OCI-LY3 (cell line): ENCODE results near the gene MAPK8IP2.
A peak's percentile ranks its signal among the peaks of the same experiment; 100 is the strongest.

ENCODE experiments used
- H2AFZ ChIP-seq: fragments of 200-600, 300-600 bp; shearing (Covaris generic); 2 replicates; pipeline ENCODE4 v1.6.0; 2014; ENCODE audit warnings: antibody characterized with exemption, low read depth, low read length
- H3K27ac ChIP-seq: fragments of 200-600, 300-600 bp; sonication (generic); 2 replicates; pipeline ENCODE4 v1.5.1; 2014; ENCODE audit warnings: mild to moderate bottlenecking, low read length, moderate library complexity, mixed read lengths
- H3K27me3 ChIP-seq: fragments of 200-600, 300-600 bp; sonication (generic); 2 replicates; pipeline ENCODE4 v1.6.1; 2014; ENCODE audit warnings: low read depth, low read length, mixed read lengths
- H3K36me3 ChIP-seq: fragments of 200-600, 300-600 bp; sonication (generic); replicated peaks from 2 replicates; pipeline ENCODE3; 2014; ENCODE audit warnings: low read depth, low read length, mixed read lengths
- H3K4me1 ChIP-seq: fragments of 300-600, 200-600 bp; sonication (generic); 2 replicates; pipeline ENCODE4 v1.6.1; 2014; ENCODE audit warnings: low read length, mixed read lengths
- H3K4me2 ChIP-seq: fragments of 200-600, 300-600 bp; sonication (generic); 2 replicates; pipeline ENCODE4 v1.6.1; 2014; ENCODE audit warnings: low read length, mixed read lengths
- H3K4me3 ChIP-seq: fragments of 300-600, 200-600 bp; sonication (generic); 2 replicates; pipeline ENCODE4 v1.5.1; 2014; ENCODE audit warnings: antibody characterized with exemption, mild to moderate bottlenecking, low read length, moderate library complexity
- H3K79me2 ChIP-seq: fragments of 300-600, 200-600 bp; shearing (Covaris generic); 2 replicates; pipeline ENCODE4 v1.6.1; 2014; ENCODE audit warnings: mild to moderate bottlenecking, low read length, mixed read lengths
- H3K9ac ChIP-seq: fragments of 300-600, 200-600 bp; shearing (Covaris generic); 2 replicates; pipeline ENCODE4 v1.6.0; 2014; ENCODE audit warnings: mild to moderate bottlenecking, low read length, moderate library complexity
- H3K9me3 ChIP-seq: fragments of 200-600, 300-600 bp; shearing (Covaris generic); 2 replicates; pipeline ENCODE4 v1.6.1; 2014; ENCODE audit warnings: low read length, mixed read lengths; ENCODE audit not compliant: insufficient read depth
- H4K20me1 ChIP-seq: fragments of 200-600, 300-600 bp; sonication (generic); 2 replicates; pipeline ENCODE4 v1.6.1; 2016; ENCODE audit warnings: low read length, mixed read lengths; ENCODE audit not compliant: insufficient read depth
- CTCF ChIP-seq: fragments of 200-600, 300-600 bp; sonication (generic); IDR thresholded peaks from 2 replicates; pipeline ENCODE4 v1.5.1; 2014; ENCODE audit warnings: antibody characterized with exemption, low read length, low read depth
- EZH2phosphoT487 ChIP-seq: fragments of 200-600 bp; shearing (Covaris generic); IDR thresholded peaks from 2 replicates; pipeline ENCODE4 v1.6.1; 2018; ENCODE audit warnings: antibody characterized with exemption, mixed run types, low read depth

Gene MAPK8IP2

GRCh38 chr22:50605002-50605612, 4.5 kb downstream of the MAPK8IP2 start:
- Histone ChIP-seq H4K20me1 (no peaks in the 10 kb centered on the region), H3K79me2 (no peaks in the 10 kb centered on the region), H2AFZ (no peak overlapping the region), H3K27ac (no peak overlapping the region), H3K9ac (no peak overlapping the region), H3K27me3 (no peaks in the 10 kb centered on the region), H3K9me3 (no peaks in the 10 kb centered on the region), H3K36me3 (no peaks in the 10 kb centered on the region), H3K4me1 (no peaks in the 10 kb centered on the region), H3K4me3 (no peak overlapping the region), H3K4me2 (no peak overlapping the region)
- no peak for TF ChIP-seq EZH2phosphoT487

GRCh38 chr22:50605613-50606074, 5.1 kb downstream of the MAPK8IP2 start:
- Histone ChIP-seq H3K27me3 (no peaks in the 10 kb centered on the region), H3K27ac (no peak overlapping the region), H3K79me2 (no peaks in the 10 kb centered on the region), H3K4me2 (no peak overlapping the region), H3K9me3 (no peaks in the 10 kb centered on the region), H3K4me1 (no peaks in the 10 kb centered on the region), H3K9ac (no peak overlapping the region), H3K4me3 (no peak overlapping the region), H3K36me3 (no peaks in the 10 kb centered on the region), H2AFZ (no peak overlapping the region), H4K20me1 (no peaks in the 10 kb centered on the region)
- TF ChIP-seq CTCF (no peak), EZH2phosphoT487 (no peak)

DNA sequence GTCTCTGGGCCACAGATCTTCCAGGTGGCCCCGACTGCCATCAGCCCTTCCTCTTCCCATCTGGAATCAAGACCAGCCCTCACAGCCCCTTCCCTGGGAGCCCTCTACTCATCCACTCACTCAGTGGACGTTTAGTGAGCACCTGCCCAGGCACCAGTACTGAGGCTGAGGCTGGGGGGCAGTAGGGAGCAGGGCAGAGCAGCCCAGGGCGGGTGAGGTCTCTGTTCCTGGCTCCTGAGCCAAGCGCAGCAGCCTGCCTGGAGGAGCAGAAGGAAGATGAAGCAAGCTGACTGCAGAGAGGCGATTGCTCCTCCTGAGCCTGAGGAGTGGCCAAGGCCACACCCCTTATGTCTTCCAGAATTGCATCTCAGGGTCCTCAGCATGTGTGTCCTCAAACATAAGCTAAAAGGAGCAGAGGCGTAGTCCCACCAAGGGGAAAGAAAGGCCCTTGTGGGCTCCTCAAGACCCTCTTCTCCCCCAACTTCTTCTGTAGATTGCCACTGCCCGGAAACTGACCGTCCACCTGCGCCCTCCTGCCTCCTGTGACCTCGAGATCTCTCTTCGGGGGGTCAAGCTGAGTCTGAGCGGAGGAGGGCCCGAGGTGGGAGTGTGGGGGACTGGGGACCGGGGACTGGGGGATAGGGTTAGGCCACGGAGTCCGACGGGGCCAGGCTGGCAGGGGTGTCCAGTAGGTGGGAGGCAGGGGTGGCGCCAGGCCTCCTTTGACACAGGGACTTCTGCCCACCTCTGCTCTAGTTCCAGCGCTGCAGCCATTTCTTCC, 5.8 kb downstream of the MAPK8IP2 start:
- H3K4me2 ChIP-seq, result no peak overlapping the region
- H3K27me3 ChIP-seq, result no peaks in the 10 kb centered on the region
- H3K4me3 ChIP-seq, result no peak overlapping the region
- no peak overlapping the region for H3K27ac ChIP-seq
- no peaks in the 10 kb centered on the region for H3K9me3 ChIP-seq
- H3K36me3 ChIP-seq, result no peaks in the 10 kb centered on the region
- no peak overlapping the region for H3K9ac ChIP-seq
- H3K4me1 ChIP-seq, result no peaks in the 10 kb centered on the region
- no peaks in the 10 kb centered on the region for H4K20me1 ChIP-seq
- TF ChIP-seq EZH2phosphoT487 (no peak), CTCF (peak; percentile 10)
- H2AFZ ChIP-seq, result no peak overlapping the region
- no peaks in the 10 kb centered on the region for H3K79me2 ChIP-seq

DNA sequence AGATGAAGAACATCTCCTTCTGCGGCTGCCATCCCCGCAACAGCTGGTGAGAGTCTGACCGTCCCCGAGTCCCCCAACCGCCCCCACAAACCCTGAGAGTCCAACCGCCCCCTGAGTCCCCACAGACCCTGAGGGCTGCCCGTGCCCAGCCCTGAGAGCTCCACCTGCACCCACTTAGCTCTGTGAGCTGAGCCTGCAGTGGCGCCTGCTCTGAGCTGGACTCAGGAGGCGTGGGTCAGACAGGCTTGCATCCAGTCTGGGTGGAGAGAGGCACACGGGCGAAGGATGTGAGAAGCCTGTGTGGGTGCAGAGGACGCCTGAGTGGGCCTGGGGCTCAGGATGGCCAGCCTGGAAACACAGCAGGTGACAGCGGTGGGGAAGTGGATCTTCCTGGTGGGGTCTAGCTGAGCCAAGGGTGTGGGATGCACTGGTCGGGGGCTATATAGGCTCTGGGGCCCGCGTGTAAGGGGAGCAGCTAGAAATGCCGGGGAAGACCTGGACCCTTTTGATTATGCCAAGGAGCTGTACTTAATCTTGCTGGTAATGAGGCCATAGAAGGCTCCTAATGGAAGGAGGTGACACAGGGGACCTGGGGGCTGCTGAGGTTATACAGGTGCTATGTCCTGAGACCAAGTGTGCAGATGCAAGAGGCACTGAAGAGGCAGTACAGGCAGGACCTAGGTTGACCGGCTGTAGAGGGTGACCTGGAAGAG, 6.5 kb downstream of the MAPK8IP2 start:
- Histone ChIP-seq H3K27ac (no peak overlapping the region), H3K9ac (no peak overlapping the region), H3K4me2 (no peak overlapping the region), H3K36me3 (no peaks in the 10 kb centered on the region), H3K27me3 (no peaks in the 10 kb centered on the region), H2AFZ (no peak overlapping the region), H4K20me1 (no peaks in the 10 kb centered on the region), H3K4me3 (no peak overlapping the region), H3K4me1 (no peaks in the 10 kb centered on the region), H3K9me3 (no peaks in the 10 kb centered on the region), H3K79me2 (no peaks in the 10 kb centered on the region)
- TF ChIP-seq CTCF (no peak), EZH2phosphoT487 (no peak)
